AG20443 (cell line): ENCODE data around the gene WTAP.
A peak's percentile ranks its signal among the peaks of the same experiment; 100 is the strongest.
"Not testable (repeated sequence)": the region's sequence is repeated elsewhere in the genome, so short reads cannot be mapped to it uniquely, and the experiment has no call there.

Experiments used
- DNase-seq: peaks from one replicate; pipeline ENCODE4 v3.0.0; 2012; ENCODE audit warnings: low spot score, mixed read lengths

WTAP gene

DNA sequence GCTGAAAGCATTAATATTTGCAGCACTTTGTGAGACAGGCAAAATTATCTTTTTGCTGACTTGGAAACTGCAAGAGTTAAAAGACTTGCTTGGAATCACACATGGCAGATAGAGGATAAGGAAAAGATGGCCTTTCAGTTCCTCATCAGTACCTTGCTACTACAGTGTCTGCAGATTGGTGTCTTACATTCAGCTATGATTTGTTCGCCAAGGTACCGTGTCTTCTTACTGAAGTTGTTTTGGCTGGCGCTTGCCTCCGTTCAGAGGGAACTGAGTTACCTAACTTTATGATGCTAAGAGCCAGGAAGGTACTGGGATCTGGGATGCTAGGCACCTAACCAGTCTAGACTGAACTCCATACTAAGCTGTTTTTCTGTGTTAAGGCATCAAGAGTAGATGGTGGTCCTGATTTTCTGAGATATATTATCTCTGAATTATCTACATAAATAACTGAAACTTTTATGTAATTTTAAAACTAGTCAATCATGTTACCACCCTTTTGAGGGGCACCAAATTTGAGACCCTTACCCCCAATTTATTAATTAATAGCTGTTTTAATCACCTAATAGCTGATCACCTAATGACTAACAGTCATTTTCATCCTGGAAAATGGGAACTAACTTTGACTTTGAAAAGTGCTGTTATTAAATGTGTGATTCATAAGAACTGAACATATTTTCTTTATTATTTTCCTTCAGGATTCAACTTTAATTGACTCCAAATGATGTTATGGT lies 2.5 kb downstream of the WTAP start:
- peak; percentile 14 for DNase-seq

- DNase-seq: no peak
These were observed 3.0 kb downstream of the WTAP start for GRCh38 chr6:159730332-159730676.

- DNase-seq: not testable (repeated sequence)
These were observed 5.2 kb downstream of the WTAP start for GRCh38 chr6:159732550-159732949.

DNA sequence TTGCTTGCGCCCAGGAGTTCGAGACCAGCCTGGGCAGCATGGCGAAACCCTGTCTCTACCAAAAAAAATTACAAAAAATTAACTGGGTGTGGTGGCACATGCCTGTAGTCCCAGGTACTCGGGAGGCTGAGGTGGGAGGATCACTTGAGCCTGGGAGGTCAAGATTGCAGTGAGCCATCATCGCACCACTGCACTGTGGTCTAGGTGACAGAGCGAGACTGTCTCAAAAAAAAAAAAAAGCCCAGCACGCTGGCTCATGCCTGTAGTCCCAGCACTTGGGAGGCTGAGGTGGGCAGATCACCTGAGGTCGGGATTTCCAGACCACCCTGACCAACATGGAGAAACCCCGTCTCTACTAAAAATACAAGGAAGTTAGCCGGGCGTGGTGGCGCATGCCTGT lies 6.1 kb downstream of the WTAP start:
- not testable (repeated sequence) for DNase-seq

- no peak for DNase-seq
These were observed 9.6 kb downstream of the WTAP start for GRCh38 chr6:159736908-159737307.

GRCh38 chr6:159739341-159739740 lies 12.0 kb downstream of the WTAP start:
- no peak for DNase-seq

- DNase-seq: no peak
These were observed 14.9 kb downstream of the WTAP start for GRCh38 chr6:159742165-159742564.

DNA sequence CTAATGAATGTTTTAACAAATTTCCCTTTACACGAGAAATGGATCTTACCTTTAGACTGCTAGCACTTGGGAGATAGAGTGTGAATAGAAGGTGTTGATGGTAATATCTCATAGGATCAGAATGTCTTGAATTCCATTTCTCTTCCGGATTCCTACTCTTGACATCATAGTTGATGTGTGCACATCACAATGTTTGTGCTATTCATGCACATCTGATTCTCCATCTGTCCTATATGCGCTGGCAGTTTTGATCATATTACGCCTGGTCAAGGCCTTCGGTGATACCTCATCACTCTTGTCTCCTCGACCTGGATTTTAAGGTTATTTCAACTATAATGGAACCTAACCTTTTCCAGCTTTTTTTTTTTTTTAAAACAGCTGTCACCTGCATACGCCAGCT lies 17.8 kb downstream of the WTAP start:
- DNase-seq: no peak

DNA sequence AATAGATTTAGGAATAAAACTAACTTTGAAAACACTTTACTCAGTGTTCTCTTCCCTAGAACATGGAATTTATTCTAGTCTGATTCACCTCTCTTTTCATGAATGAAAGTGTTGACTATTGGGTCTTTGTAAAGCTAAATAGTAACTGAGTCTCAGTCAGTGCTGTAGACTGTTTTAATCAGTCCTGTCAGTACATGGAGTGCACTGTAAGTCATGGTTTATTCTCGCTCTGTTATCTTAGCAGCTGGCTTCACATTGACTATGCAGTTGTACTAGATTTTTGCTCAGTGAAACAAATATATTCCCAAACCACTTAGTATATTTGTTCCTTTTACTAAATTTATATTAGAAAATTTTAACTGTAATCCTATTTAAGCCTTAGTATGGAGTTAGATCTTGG lies 19.5 kb downstream of the WTAP start:
- DNase-seq: no peak

- DNase-seq: not testable (repeated sequence)
These were observed 20.8 kb downstream of the WTAP start for GRCh38 chr6:159748127-159748526.

DNA sequence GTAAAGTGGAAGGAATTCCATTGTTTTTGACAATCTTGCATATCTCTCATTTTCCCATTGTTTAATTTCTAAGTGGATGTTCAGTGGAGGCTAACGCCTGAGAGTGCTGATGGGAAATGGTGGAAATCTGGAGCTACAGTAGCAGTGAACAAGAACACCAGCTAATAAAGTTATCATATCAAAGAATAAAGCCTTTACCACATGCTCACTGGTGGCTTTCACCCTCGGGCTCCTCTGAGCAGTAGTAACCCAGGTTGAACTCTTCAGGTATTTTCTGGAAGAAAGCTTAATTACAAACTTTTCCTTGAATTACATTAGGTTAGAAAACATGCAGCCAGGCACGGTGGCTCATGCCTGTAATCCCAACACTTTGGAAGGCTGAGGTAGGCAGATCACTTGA lies 24.1 kb downstream of the WTAP start:
- DNase-seq: no peak

DNA sequence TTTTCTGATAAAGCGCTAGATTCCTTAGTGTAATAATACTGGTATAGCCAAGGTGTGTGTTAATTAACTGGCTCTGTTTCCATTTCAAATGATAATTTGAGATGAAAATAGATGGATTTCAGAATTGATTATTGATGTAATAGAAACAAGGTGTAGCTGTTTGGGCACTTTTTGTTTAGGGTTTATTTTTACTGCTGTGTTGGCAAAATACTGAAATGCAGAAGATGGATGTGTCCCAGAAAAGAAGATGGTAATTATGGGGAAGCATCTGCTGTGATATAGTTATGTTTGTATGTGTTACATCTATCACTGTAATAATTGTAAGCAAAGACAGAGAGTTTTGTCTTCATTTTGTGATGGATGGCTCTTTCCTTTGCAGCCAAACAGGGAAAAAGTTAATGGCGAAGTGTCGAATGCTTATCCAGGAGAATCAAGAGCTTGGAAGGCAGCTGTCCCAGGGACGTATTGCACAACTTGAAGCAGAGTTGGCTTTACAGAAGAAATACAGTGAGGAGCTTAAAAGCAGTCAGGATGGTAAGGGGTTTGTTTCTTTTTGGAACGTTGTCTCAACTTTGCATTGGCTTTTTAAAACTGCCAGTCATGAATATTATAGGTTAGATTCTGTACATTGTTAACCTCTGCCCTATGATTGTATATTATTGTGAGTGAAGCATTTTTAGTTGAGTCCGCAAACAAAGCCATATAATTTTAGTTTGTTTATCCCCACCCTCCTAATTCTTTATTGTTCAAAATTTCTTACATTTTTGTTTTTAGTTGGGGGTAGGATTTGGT lies 26.0 kb downstream of the WTAP start:
- no peak for DNase-seq

- no peak for DNase-seq
These were observed 27.1 kb downstream of the WTAP start for GRCh38 chr6:159754401-159754800.

GRCh38 chr6:159754959-159755914 lies 27.9 kb downstream of the WTAP start:
- DNase-seq: no peak

DNA sequence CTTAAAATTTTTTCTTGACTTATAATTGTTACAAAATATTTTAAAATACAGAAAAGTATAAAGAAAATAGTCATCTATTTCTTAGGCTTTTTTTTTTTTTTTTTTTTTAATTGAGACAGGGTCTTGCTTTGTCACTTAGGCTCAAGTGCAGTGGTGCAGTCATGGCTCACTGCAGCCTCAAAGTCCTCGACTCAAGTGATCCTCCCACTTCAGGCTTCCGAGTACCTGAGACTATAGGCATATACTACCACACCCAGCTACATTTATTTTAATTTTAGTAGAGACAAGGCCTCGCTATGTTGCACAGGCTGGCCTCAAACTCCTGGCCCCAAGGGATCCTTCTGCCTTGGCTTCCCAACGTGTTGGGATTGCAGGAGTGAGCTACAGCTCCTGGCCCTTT lies 29.2 kb downstream of the WTAP start:
- no peak for DNase-seq

- peak; percentile 22 for DNase-seq
These were observed 31.0 kb downstream of the WTAP start for GRCh38 chr6:159758031-159759001.

GRCh38 chr6:159759645-159760044 lies 32.3 kb downstream of the WTAP start:
- no peak for DNase-seq

GRCh38 chr6:159760602-159761057 lies 33.3 kb downstream of the WTAP start:
- DNase-seq: peak; percentile 37

DNA sequence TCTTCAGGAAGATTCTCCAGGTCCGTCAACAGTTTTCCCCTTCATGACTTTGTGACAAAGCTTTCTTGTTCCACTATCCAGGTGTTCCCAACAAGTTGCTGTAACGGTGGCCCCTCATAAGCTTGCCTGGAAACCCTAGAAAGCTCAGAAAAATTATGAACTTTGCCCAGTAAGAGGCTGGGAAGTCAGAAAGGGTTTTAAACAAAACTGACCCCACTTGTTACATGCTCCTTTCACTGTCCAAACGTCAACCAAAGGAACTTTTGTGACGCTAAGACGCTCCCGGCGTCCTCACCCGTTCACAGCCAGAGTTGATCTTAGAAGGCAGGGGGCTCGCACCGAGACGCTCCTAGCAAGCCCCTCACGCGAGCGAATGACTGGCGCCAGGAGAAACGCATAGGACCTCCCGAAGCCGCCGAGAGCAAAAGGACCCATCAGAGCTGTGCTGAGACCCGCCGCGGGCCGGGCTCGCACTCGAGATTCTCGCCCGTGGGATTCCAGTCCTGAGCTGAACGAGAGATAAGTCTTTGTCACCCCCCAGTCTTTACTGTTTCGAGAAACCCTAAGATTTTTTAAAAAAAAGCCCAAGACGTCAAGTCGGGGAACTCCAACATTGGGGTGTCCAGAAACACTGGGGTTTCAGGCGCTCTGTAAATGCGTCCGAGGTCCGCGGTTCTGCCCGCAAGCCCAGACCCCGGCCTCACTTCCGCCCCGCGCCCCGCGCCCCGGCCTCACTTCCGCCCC lies 34.0 kb downstream of the WTAP start:
- peak; percentile 16 for DNase-seq
